Hematopoietic multipotent progenitor cell treated with erythropoietin and hydrocortisone succinate and interleukin-3 and kit ligand, for 15 days (in vitro differentiated cells): Measurements from ENCODE around the gene TXNRD2.
"Not testable (repeated sequence)": the region's sequence is repeated elsewhere in the genome, so short reads cannot be mapped to it uniquely, and the experiment has no call there.

Source experiments
- DNase-seq: peaks from one replicate; pipeline ENCODE4 v3.0.0-alpha.2; 2015; ENCODE audit warnings: low spot score

TXNRD2 gene

GRCh38 chr22:19948057-19948760 lies 6.6 kb upstream of the TXNRD2 start:
- no peak for DNase-seq

GRCh38 chr22:19943082-19944026 lies 1.7 kb upstream of the TXNRD2 start:
- peak; percentile 50 for DNase-seq

- DNase-seq = peak; percentile 41
These were observed 801 bp upstream of the TXNRD2 start for GRCh38 chr22:19942157-19943081.

GRCh38 chr22:19940536-19941364 lies 868 bp downstream of the TXNRD2 start:
- DNase-seq = no peak

GRCh38 chr22:19937616-19938473 lies 3.8 kb downstream of the TXNRD2 start:
- DNase-seq = no peak

GRCh38 chr22:19936513-19936912 lies 5.1 kb downstream of the TXNRD2 start:
- DNase-seq = no peak

GRCh38 chr22:19935123-19935718 lies 6.4 kb downstream of the TXNRD2 start:
- not testable (repeated sequence) for DNase-seq

- DNase-seq = peak; percentile 94
These were observed 8.0 kb downstream of the TXNRD2 start for GRCh38 chr22:19933341-19934241.

GRCh38 chr22:19932367-19933206 lies 9.0 kb downstream of the TXNRD2 start:
- DNase-seq = peak; percentile 97

- DNase-seq = no peak
These were observed 10.1 kb downstream of the TXNRD2 start for GRCh38 chr22:19931514-19931913.

- peak; percentile 45 for DNase-seq
These were observed 10.8 kb downstream of the TXNRD2 start for GRCh38 chr22:19930551-19931486.

- no peak for DNase-seq
These were observed 11.8 kb downstream of the TXNRD2 start for GRCh38 chr22:19929586-19930550.

GRCh38 chr22:19928207-19928606 lies 13.4 kb downstream of the TXNRD2 start:
- DNase-seq = no peak

- no peak for DNase-seq
These were observed 13.9 kb downstream of the TXNRD2 start for GRCh38 chr22:19927696-19928095.

- DNase-seq = not testable (repeated sequence)
These were observed 15.6 kb downstream of the TXNRD2 start for GRCh38 chr22:19926028-19926427.
